GM12874 (cell line): ENCODE measurements around the gene SYTL2.

Experiments
- TF ChIP-seq, protein P1 (sequence below): IDR thresholded peaks from 2 replicates; pipeline ENCODE4 v1.5.1; 2011; ENCODE audit warnings: low read depth, mild to moderate bottlenecking, control low read depth, low read length, moderate library complexity; ENCODE audit not compliant: insufficient read depth

SYTL2 gene

DNA sequence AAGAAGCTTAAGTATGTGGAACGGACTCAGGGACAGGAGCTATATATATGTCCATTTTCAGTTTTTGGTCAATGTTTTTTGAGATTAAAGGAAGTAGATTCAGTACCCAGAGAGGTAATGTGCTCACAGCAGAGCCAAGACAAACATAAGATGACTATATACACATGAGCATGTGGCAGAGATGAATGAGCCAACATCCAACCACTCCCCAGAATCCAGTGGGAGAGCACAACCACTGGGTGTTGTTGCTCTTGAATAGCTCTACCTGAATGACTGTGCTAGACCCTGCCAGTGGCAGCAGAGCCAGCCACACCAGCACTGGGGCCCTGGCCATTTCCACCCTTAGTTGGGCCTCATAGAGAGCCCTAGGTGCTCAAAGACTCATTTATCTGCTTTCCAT, 10.7 kb upstream of the SYTL2 start:
- TF ChIP-seq, protein P1, sequence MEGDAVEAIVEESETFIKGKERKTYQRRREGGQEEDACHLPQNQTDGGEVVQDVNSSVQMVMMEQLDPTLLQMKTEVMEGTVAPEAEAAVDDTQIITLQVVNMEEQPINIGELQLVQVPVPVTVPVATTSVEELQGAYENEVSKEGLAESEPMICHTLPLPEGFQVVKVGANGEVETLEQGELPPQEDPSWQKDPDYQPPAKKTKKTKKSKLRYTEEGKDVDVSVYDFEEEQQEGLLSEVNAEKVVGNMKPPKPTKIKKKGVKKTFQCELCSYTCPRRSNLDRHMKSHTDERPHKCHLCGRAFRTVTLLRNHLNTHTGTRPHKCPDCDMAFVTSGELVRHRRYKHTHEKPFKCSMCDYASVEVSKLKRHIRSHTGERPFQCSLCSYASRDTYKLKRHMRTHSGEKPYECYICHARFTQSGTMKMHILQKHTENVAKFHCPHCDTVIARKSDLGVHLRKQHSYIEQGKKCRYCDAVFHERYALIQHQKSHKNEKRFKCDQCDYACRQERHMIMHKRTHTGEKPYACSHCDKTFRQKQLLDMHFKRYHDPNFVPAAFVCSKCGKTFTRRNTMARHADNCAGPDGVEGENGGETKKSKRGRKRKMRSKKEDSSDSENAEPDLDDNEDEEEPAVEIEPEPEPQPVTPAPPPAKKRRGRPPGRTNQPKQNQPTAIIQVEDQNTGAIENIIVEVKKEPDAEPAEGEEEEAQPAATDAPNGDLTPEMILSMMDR, result no peak

GRCh38 chr11:85819441-85819840, 8.5 kb upstream of the SYTL2 start:
- TF ChIP-seq, protein P1, result no peak

DNA sequence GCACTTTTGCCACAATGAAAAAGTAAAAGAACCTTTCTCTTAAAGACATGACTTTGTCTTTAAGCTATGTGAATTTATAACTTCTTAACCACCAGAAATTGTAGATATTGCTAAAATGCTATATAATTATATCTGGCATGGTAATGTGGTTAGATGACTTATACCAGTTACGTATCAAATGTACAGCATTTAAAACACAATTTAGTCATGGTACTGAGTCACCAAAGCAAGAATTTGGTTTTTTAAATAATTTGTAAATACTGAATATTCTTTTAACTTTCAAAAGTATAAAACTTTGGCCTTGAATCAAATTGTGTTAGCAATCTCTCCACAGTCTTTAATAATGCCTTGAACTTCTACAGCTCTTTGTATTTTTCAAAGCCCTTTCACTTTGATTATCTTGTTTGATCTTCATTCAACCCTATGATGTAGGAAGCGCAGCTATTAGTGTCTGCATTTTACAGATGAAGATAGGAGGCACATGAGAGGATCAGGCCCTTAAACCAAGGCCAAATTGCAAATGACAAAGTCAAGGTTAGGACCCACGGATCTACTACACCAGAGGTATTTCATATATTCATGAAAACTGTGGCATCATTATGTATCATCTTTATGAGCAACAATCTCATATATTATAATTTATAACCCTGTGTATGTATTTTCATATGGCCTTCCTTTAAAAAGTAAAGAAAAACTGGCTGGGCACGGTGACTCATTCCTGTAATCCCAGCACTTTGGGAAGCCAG, 4.4 kb upstream of the SYTL2 start:
- TF ChIP-seq, protein P1, result no peak

GRCh38 chr11:85813721-85814120, 2.8 kb upstream of the SYTL2 start:
- TF ChIP-seq, protein P1, result no peak

DNA sequence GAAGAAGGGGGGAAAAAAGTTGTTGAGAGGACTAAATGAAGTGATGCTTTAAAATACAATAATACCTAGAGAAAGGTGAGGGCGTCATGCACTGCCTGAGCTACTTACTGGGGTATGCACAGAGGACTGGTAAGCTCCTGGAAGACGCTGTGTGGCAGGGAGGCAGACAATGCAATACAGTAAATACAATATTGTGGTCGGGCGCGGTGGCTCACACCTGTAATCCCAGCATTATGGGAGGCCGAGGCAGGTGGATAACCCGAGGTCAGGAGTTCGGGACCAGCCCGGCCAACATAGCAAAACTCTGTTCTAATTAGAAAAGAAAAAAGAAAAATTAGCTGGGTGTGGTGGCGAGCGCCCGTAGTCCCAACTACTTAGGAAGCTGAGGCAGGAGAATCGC, 683 bp upstream of the SYTL2 start:
- TF ChIP-seq, protein P1, result no peak

- TF ChIP-seq, protein P1, result no peak
Measured at GRCh38 chr11:85810521-85810870, 445 bp downstream of the SYTL2 start.

GRCh38 chr11:85809863-85810262, 1.1 kb downstream of the SYTL2 start:
- TF ChIP-seq, protein P1, result no peak
